BLaER1 treated with 17β-estradiol and CSF1 and Interleukin-3, amounts not matched to agents 10 nM and 100 nM (cell line): ENCODE results near the gene ITGA7.

ENCODE experiments used
- H3K27ac ChIP-seq, 11 experiments: shearing (Covaris generic); formaldehyde crosslinking; 2 replicates each; pipeline ENCODE4 v1.8.1; 2022
- H3K27me3 ChIP-seq, 11 experiments: shearing (Covaris generic); formaldehyde crosslinking; 2 replicates each; pipeline ENCODE4 v1.8.1; 2022
- H3K36me3 ChIP-seq, 11 experiments: shearing (Covaris generic); formaldehyde crosslinking; 2 replicates each; pipeline ENCODE4 v1.8.1; 2022
- H3K4me1 ChIP-seq, 10 experiments: shearing (Covaris generic); formaldehyde crosslinking; 2 replicates each; pipeline ENCODE4 v1.8.1; 2022
- H3K4me2 ChIP-seq, 11 experiments: shearing (Covaris generic); formaldehyde crosslinking; 2 replicates each; pipeline ENCODE4 v1.8.1; 2022
- H3K4me3 ChIP-seq, 10 experiments: shearing (Covaris generic); formaldehyde crosslinking; 2 replicates each; pipeline ENCODE4 v1.8.1; 2022
- H3K9ac ChIP-seq, 11 experiments: shearing (Covaris generic); formaldehyde crosslinking; 2 replicates each; pipeline ENCODE4 v1.8.1; 2022
- H3K9me3 ChIP-seq, 11 experiments: shearing (Covaris generic); formaldehyde crosslinking; replicated peaks in 1 of 11; 2 replicates each; pipeline ENCODE4 v1.8.1; 2022
- H4K20me1 ChIP-seq, 11 experiments: shearing (Covaris generic); formaldehyde crosslinking; 2 replicates each; pipeline ENCODE4 v1.8.1; 2022
- Cebpa-rat ChIP-seq, 11 experiments: shearing (Covaris generic); IDR thresholded peaks; 2 replicates each; pipeline ENCODE4 v1.8.1; 2022

Gene ITGA7

GRCh38 chr12:55718015-55718414 lies 10.3 kb upstream of the ITGA7 start:
- peak overlapping the region; percentile 81 to 98 (median 94) for H3K4me2 ChIP-seq
- H3K27me3 ChIP-seq: no peaks in the 10 kb centered on the region
- no peak for TF ChIP-seq Cebpa-rat (IDR thresholded peaks at IDR 0.05)
- no peaks in the 10 kb centered on the region for H3K9me3 ChIP-seq
- H3K9ac ChIP-seq: peak overlapping the region in 8 of 11 experiments; percentile 27 to 91 (median 88); a peak in 7 of 22 replicates
- H3K4me1 ChIP-seq: peaks cover 46 to 76% (median 75%) of the 10 kb centered on the region in 10 experiments
- peaks cover 0 to 27% (median 17%) of the 10 kb centered on the region in 11 experiments; a peak in 16 of 22 replicates for H3K36me3 ChIP-seq
- peak overlapping the region in 8 of 11 experiments; percentile 3 to 94 (median 90); a peak in 12 of 22 replicates for H3K27ac ChIP-seq
- peaks cover 0 to 55% (median 0%) of the 10 kb centered on the region in 11 experiments; a peak in 6 of 22 replicates for H4K20me1 ChIP-seq
- H3K4me3 ChIP-seq: peak overlapping the region in 4 of 10 experiments; percentile 79 to 86 (median 84); a peak in 6 of 20 replicates

GRCh38 chr12:55717011-55718007 lies 9.6 kb upstream of the ITGA7 start:
- Histone ChIP-seq H3K27me3 (peaks cover 0 to 6% (median 0%) of the 10 kb centered on the region in 11 experiments; a peak in 4 of 22 replicates), H3K9ac (peak overlapping the region; percentile 27 to 91 (median 88); a peak in 21 of 22 replicates), H3K36me3 (peaks cover 0 to 21% (median 15%) of the 10 kb centered on the region in 11 experiments; a peak in 15 of 22 replicates), H4K20me1 (peaks cover 0 to 48% (median 0%) of the 10 kb centered on the region in 11 experiments; a peak in 5 of 22 replicates), H3K27ac (peak overlapping the region in 9 of 11 experiments; percentile 87 to 94 (median 90); a peak in 18 of 22 replicates), H3K9me3 (no peaks in the 10 kb centered on the region), H3K4me1 (peaks cover 41 to 69% (median 68%) of the 10 kb centered on the region in 10 experiments), H3K4me2 (peak overlapping the region; percentile 81 to 98 (median 94)), H3K4me3 (peak overlapping the region; percentile 61 to 90 (median 78))
- TF ChIP-seq Cebpa-rat (IDR thresholded peaks at IDR 0.05): no peak

- Histone ChIP-seq H3K4me2 (peak overlapping the region; percentile 81 to 98 (median 94)), H3K27me3 (peaks cover 0 to 14% (median 0%) of the 10 kb centered on the region in 11 experiments; a peak in 4 of 22 replicates), H3K9me3 (no peaks in the 10 kb centered on the region), H3K4me3 (peak overlapping the region; percentile 61 to 90 (median 78)), H3K4me1 (peaks cover 41 to 62% (median 61%) of the 10 kb centered on the region in 10 experiments), H3K27ac (peak overlapping the region; percentile 83 to 94 (median 89); a peak in 21 of 22 replicates), H3K36me3 (peaks cover 0 to 20% (median 15%) of the 10 kb centered on the region in 11 experiments; a peak in 15 of 22 replicates), H3K9ac (peak overlapping the region; percentile 82 to 91 (median 88)), H4K20me1 (peaks cover 0 to 44% (median 0%) of the 10 kb centered on the region in 11 experiments; a peak in 5 of 22 replicates)
- peak in 1 of 11 experiments; percentile 59; a peak in 2 of 22 replicates for TF ChIP-seq Cebpa-rat (IDR thresholded peaks at IDR 0.05)
Measured at GRCh38 chr12:55716582-55716957, 8.9 kb upstream of the ITGA7 start.

GRCh38 chr12:55715833-55716581 lies 8.3 kb upstream of the ITGA7 start, which contains the start of gene BLOC1S1:
TSS of gene BLOC1S1 (plus strand) at chr12:55716046. CDS start at chr12:55716052, 6 bp downstream.
- peak within 1 kb of the TSS; percentile 83 to 94 (median 89) for H3K27ac ChIP-seq
- peaks cover 0 to 16% (median 0%) of the 10 kb centered on the region in 11 experiments; a peak in 4 of 22 replicates for H3K27me3 ChIP-seq
- H3K9me3 ChIP-seq: no peaks in the 10 kb centered on the region
- H3K9ac ChIP-seq: peak within 1 kb of the TSS; percentile 82 to 91 (median 88)
- H3K4me2 ChIP-seq: peak within 1 kb of the TSS; percentile 81 to 98 (median 94)
- peaks cover 41 to 56% (median 55%) of the 10 kb centered on the region in 10 experiments for H3K4me1 ChIP-seq
- peak within 1 kb of the TSS; percentile 61 to 90 (median 78) for H3K4me3 ChIP-seq
- no peak for TF ChIP-seq Cebpa-rat (IDR thresholded peaks at IDR 0.05)
- peaks cover 0 to 20% (median 15%) of the 10 kb centered on the region in 11 experiments; a peak in 15 of 22 replicates for H3K36me3 ChIP-seq
- H4K20me1 ChIP-seq: peaks cover 0 to 38% (median 0%) of the 10 kb centered on the region in 11 experiments; a peak in 5 of 22 replicates

DNA sequence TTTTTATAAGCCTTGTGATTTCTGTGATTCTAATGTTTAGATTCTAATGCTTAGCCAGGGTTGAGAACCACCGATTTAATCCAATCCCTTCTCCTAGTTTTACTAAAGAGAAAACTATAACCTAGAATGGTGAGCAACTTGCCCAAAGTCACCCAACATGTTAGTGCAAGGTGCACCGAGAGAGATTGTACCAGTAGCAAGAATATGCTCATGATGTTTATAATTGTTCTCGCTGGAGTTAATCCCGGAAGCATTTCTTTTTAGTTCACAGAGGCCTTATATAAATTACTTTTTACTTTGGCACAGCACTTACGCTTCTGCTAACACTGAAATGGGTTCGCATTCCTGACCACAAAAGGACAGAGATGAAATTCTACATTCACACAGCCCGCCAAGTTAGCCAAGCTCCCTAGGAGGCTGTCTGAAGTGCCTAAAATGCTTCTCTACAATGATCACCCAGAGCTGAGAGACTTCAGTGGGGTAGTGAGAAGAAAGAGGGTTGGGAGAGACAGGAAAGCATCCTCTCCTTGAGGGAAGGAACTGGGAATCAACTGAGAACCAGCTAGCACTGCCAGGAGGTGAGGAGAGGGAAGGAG lies 7.6 kb upstream of the ITGA7 start:
- TF ChIP-seq Cebpa-rat (IDR thresholded peaks at IDR 0.05): no peak
- Histone ChIP-seq H3K4me1 (peaks cover 41 to 49% (median 47%) of the 10 kb centered on the region in 10 experiments), H4K20me1 (peaks cover 0 to 35% (median 0%) of the 10 kb centered on the region in 11 experiments; a peak in 4 of 22 replicates), H3K27ac (peak overlapping the region; percentile 83 to 94 (median 89); a peak in 20 of 22 replicates), H3K9me3 (no peaks in the 10 kb centered on the region), H3K4me3 (peak overlapping the region; percentile 61 to 90 (median 78); a peak in 18 of 20 replicates), H3K36me3 (peaks cover 0 to 18% (median 15%) of the 10 kb centered on the region in 11 experiments; a peak in 15 of 22 replicates), H3K9ac (peak overlapping the region; percentile 82 to 91 (median 88); a peak in 18 of 22 replicates), H3K4me2 (peak overlapping the region; percentile 81 to 98 (median 94)), H3K27me3 (peaks cover 0 to 24% (median 0%) of the 10 kb centered on the region in 11 experiments; a peak in 5 of 22 replicates)

GRCh38 chr12:55713721-55714120 lies 6.0 kb upstream of the ITGA7 start:
- peaks cover 0 to 33% (median 0%) of the 10 kb centered on the region in 11 experiments; a peak in 9 of 22 replicates for H3K27me3 ChIP-seq
- H3K9me3 ChIP-seq: no peaks in the 10 kb centered on the region
- H4K20me1 ChIP-seq: peaks cover 0 to 27% (median 0%) of the 10 kb centered on the region in 11 experiments; a peak in 4 of 22 replicates
- peaks cover 39 to 47% (median 44%) of the 10 kb centered on the region in 10 experiments for H3K4me1 ChIP-seq
- H3K4me2 ChIP-seq: no peak overlapping the region
- no peak overlapping the region for H3K27ac ChIP-seq
- H3K4me3 ChIP-seq: no peak overlapping the region
- peaks cover 0 to 3% (median under 1%) of the 10 kb centered on the region in 11 experiments; a peak in 7 of 22 replicates for H3K36me3 ChIP-seq
- no peak overlapping the region for H3K9ac ChIP-seq
- no peak for TF ChIP-seq Cebpa-rat (IDR thresholded peaks at IDR 0.05)

DNA sequence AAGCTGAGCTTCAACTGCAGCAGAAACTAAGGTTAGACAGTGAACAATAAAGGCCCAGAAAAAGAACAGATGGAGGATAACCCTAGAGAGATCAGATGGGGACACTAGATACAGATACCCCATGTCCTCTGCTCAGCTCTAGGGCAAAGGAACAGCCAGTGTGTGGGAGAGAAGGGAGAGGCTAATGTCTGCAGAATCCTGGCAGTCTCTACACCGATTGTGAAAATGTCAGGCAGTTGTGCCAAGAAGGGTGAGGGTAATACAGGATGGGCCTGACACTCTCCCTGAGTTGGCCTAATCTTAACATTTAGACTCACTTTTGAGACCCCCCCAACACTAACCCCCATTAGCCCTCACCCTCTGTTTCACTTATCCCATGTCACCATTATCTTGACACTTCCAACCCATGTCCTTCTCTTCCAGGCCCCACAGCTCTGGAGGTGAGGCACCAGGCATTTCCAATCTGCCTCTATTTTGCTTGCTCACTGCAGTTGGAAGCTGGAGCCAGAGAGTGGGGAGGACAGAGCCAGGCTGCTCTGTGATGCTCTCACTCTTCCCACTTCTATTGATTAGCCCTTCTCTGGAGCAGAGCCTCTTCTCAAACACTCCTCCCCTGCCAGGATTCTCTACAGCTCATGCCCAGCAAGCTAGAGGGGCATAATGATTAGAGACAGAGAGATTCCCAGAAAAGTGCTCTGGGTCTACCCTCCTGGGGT lies 5.2 kb upstream of the ITGA7 start:
- no peak overlapping the region for H3K9ac ChIP-seq
- H3K27me3 ChIP-seq: peaks cover 0 to 33% (median 0%) of the 10 kb centered on the region in 11 experiments; a peak in 9 of 22 replicates
- H4K20me1 ChIP-seq: peaks cover 0 to 20% (median 0%) of the 10 kb centered on the region in 11 experiments; a peak in 4 of 22 replicates
- H3K4me1 ChIP-seq: peaks cover 35 to 45% (median 44%) of the 10 kb centered on the region in 10 experiments
- TF ChIP-seq Cebpa-rat (IDR thresholded peaks at IDR 0.05): no peak
- no peaks in the 10 kb centered on the region for H3K36me3 ChIP-seq
- no peak overlapping the region for H3K27ac ChIP-seq
- no peak overlapping the region for H3K4me2 ChIP-seq
- no peak overlapping the region for H3K4me3 ChIP-seq
- H3K9me3 ChIP-seq: no peaks in the 10 kb centered on the region
